ENCODE results near the gene SIL1. TPM values are rescaled to one million over a fixed set of nuclear protein-coding genes. Genes with fewer than 3 reads are reported as not detected.

The SIL1 gene
- total and polyA plus RNA-seq, 2 of the 13 experiments (the other 11 are each of a cell fraction or from before 2014, with no cell fraction given) = 26.0 to 30.0 TPM

DNA sequence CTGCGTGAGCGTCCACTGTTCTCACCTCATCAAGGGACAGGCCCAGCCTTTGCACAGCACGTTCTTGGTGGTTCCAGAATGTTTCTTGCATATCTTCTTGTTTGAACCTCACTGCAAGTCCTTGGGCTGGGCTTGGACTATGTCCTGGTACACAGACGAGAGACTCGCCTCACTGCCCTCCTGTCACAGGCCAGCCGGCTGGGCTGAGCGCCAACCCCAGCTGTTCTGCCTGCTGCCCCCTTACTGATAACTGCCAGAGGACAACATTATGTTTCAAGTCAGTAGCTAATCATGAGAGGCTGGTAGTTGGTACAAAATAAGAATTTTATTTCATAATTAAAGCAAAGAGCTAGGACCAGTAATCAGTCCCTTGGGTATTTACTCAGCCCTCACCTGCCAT lies 270.2 kb downstream of the SIL1 start:
- CTCF ChIA-PET (ENCODE audit: low intra/inter-chr PET ratio, low total read pairs) = no interaction called here
- ATAC-seq (peak; percentile 54), DNase-seq (ENCODE audit: low spot score) (peak; percentile 32), FAIRE-seq (no peak)
- BruUV-seq (replicated peaks) = no TSS peak
- Histone ChIP-seq H3K27ac (ENCODE audit: extremely low read length, insufficient read depth, low read length) (no peak overlapping the region), H3K9me3 (ENCODE audit: low read length) (no peaks in the 10 kb centered on the region), H2AFZ (ENCODE audit: low read length) (no peak overlapping the region), H3K9ac (ENCODE audit: insufficient read depth, low read depth, low read length) (no peak overlapping the region), H3K27me3 (ENCODE audit: control insufficient read depth in 1 of 2, insufficient read depth in 2 of 2, low read length in 2 of 2) (no peaks in the 10 kb centered on the region), H3K4me1 (ENCODE audit: insufficient read depth, low read length) (peaks cover 12% of the 10 kb centered on the region), H4K20me1 (ENCODE audit: insufficient read depth, low read length) (peaks cover 7% of the 10 kb centered on the region), H3K36me3 (replicated peaks in 1 of 2; ENCODE audit: control insufficient read depth in 1 of 2, insufficient read depth in 2 of 2, low read length in 2 of 2) (peaks cover 41 to 90% of the 10 kb centered on the region in 2 experiments), H3K4me3 (replicated peaks in 1 of 3; ENCODE audit: insufficient read depth in 1 of 3, low read depth in 2 of 3, low read length in 3 of 3) (no peak overlapping the region), H3K79me2 (ENCODE audit: insufficient read depth, low read length) (no peaks in the 10 kb centered on the region), H3K4me2 (ENCODE audit: low read depth, low read length) (no peak overlapping the region)
- intact Hi-C loops (cut with micrococcal nuclease; ENCODE audit: unreplicated experiment) (loop anchor here (5.0 kb wide), 1 partner anchor 286 kb away; no protein-coding TSS in a partner anchor), in situ Hi-C loops (cut with HindIII; ENCODE audit: extremely low pct_ligation_motif_present, low pct_unique_long_range_greater_than_20kb) (no loop called here)
- 69% methylated on average over 7 of the region's 7 CpGs for WGBS (ENCODE audit: low lambda C conversion rate)
- POLR2A ChIA-PET = no interaction called here
- TF ChIP-seq ZNF788 (CRISPR knock-in tag; IDR thresholded peaks at IDR 0.05; ENCODE audit: borderline replicate concordance) = no peak
- TF ChIP-seq, protein P1, sequence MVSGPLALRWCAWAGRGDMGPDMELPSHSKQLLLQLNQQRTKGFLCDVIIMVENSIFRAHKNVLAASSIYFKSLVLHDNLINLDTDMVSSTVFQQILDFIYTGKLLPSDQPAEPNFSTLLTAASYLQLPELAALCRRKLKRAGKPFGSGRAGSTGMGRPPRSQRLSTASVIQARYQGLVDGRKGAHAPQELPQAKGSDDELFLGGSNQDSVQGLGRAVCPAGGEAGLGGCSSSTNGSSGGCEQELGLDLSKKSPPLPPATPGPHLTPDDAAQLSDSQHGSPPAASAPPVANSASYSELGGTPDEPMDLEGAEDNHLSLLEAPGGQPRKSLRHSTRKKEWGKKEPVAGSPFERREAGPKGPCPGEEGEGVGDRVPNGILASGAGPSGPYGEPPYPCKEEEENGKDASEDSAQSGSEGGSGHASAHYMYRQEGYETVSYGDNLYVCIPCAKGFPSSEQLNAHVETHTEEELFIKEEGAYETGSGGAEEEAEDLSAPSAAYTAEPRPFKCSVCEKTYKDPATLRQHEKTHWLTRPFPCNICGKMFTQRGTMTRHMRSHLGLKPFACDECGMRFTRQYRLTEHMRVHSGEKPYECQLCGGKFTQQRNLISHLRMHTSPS (CRISPR knock-in tag; IDR thresholded peaks at IDR 0.05; ENCODE audit: low read depth) = 0 out of 2 replicates have a peak, but pooled peaks have one; percentile 33
- peak; percentile 70; the same call in 1 of the 2 replicates for TF ChIP-seq ZBTB38 (CRISPR knock-in tag; IDR thresholded peaks at IDR 0.05)
- TF ChIP-seq, protein P2, sequence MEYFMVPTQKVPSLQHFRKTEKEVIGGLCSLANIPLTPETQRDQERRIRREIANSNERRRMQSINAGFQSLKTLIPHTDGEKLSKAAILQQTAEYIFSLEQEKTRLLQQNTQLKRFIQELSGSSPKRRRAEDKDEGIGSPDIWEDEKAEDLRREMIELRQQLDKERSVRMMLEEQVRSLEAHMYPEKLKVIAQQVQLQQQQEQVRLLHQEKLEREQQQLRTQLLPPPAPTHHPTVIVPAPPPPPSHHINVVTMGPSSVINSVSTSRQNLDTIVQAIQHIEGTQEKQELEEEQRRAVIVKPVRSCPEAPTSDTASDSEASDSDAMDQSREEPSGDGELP (IDR thresholded peaks at IDR 0.05; ENCODE audit: borderline replicate concordance, low read depth) = peak; percentile 80; the same call in 1 of the 2 replicates
- peak; percentile 14; the same call in 1 of the 2 replicates for TF ChIP-seq HNF4G (IDR thresholded peaks at IDR 0.05; ENCODE audit: borderline replicate concordance, low read depth, low read length)
- no peak for TF ChIP-seq HNF4G (CRISPR knock-in tag; IDR thresholded peaks at IDR 0.05; ENCODE audit: borderline replicate concordance, low read depth)
- no peak for TF ChIP-seq MLLT10 (CRISPR knock-in tag; IDR thresholded peaks at IDR 0.05)
- TF ChIP-seq RFX5 (IDR thresholded peaks at IDR 0.05; ENCODE audit: low read depth, low read length) = no peak
- TF ChIP-seq, protein P3, sequence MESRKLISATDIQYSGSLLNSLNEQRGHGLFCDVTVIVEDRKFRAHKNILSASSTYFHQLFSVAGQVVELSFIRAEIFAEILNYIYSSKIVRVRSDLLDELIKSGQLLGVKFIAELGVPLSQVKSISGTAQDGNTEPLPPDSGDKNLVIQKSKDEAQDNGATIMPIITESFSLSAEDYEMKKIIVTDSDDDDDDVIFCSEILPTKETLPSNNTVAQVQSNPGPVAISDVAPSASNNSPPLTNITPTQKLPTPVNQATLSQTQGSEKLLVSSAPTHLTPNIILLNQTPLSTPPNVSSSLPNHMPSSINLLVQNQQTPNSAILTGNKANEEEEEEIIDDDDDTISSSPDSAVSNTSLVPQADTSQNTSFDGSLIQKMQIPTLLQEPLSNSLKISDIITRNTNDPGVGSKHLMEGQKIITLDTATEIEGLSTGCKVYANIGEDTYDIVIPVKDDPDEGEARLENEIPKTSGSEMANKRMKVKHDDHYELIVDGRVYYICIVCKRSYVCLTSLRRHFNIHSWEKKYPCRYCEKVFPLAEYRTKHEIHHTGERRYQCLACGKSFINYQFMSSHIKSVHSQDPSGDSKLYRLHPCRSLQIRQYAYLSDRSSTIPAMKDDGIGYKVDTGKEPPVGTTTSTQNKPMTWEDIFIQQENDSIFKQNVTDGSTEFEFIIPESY (CRISPR knock-in tag; IDR thresholded peaks at IDR 0.05) = peak; percentile 79
- no peak for TF ChIP-seq MYNN (CRISPR knock-in tag; IDR thresholded peaks at IDR 0.05; ENCODE audit: low read depth)
- TF ChIP-seq IKZF4 (CRISPR knock-in tag; IDR thresholded peaks at IDR 0.05; ENCODE audit: borderline replicate concordance, low read depth, not compliant biosample characterization) = no peak
- no peak for TF ChIP-seq POLR2AphosphoS2 (IDR thresholded peaks at IDR 0.05; ENCODE audit: low read depth, low read length)
- TF ChIP-seq NBN (conservative IDR thresholded peaks at IDR 0.05) = no peak
- no peak for TF ChIP-seq YEATS4 (CRISPR knock-in tag; IDR thresholded peaks at IDR 0.05; ENCODE audit: borderline replicate concordance)
- TF ChIP-seq HNRNPL (IDR thresholded peaks at IDR 0.05; ENCODE audit: low read depth, low read length) = 0 out of 2 replicates have a peak, but pooled peaks have one; percentile 50
- peak; percentile 51 for TF ChIP-seq HNF4A (CRISPR knock-in tag; IDR thresholded peaks at IDR 0.05)
- no peak for TF ChIP-seq ZNF589 (CRISPR knock-in tag; conservative IDR thresholded peaks at IDR 0.05)
- TF ChIP-seq RBM22 (optimal IDR thresholded peaks at IDR 0.05; ENCODE audit: low read length) = peak; percentile 30
- no peak for TF ChIP-seq SALL1 (CRISPR knock-in tag; IDR thresholded peaks at IDR 0.05)
